ACC112 (cell line): ENCODE data around the gene KIF9.
"Not testable (repeated sequence)": the region's sequence is repeated elsewhere in the genome, so short reads cannot be mapped to it uniquely, and the experiment has no call there.

Experiments
- H2AFZ ChIP-seq: fragments of 200-600 bp; sonication (generic); one replicate; pipeline ENCODE4 v1.6.0; 2017; ENCODE audit warnings: antibody characterized with exemption, low read length; ENCODE audit not compliant: unreplicated experiment
- H3K27ac ChIP-seq: fragments of 200-600 bp; sonication (generic); 2 replicates; pipeline ENCODE4 v1.5.1; 2014; ENCODE audit warnings: low read depth, mild to moderate bottlenecking, antibody characterized with exemption, low read length, moderate library complexity
- H3K27me3 ChIP-seq: fragments of 200-600 bp; sonication (generic); 2 replicates; pipeline ENCODE4 v1.6.1; 2014; ENCODE audit warnings: mild to moderate bottlenecking, antibody characterized with exemption, low read length, moderate library complexity, mixed read lengths; ENCODE audit not compliant: insufficient read depth
- H3K36me3 ChIP-seq: fragments of 200-600 bp; sonication (generic); 2 replicates; pipeline ENCODE4 v1.6.1; 2016; ENCODE audit warnings: mild to moderate bottlenecking, antibody characterized with exemption, low read length, moderate library complexity, mixed read lengths; ENCODE audit not compliant: insufficient read depth
- H3K4me1 ChIP-seq: fragments of 200-600 bp; sonication (generic); one replicate; pipeline ENCODE4 v1.6.1; 2016; ENCODE audit warnings: low read length, mixed read lengths; ENCODE audit not compliant: insufficient read depth, unreplicated experiment, control insufficient read depth
- H3K4me3 ChIP-seq: fragments of 200-600 bp; sonication (generic); 2 replicates; pipeline ENCODE4 v1.5.1; 2014; ENCODE audit warnings: mild to moderate bottlenecking, low read depth, low read length
- H3K79me2 ChIP-seq: fragments of 200-600 bp; sonication (generic); one replicate; pipeline ENCODE4 v1.6.0; 2016; ENCODE audit warnings: low read length; ENCODE audit not compliant: control insufficient read depth, unreplicated experiment, insufficient read depth

Gene KIF9

GRCh38 chr3:47282424-47283192 lies at the start of gene KIF9, which contains the start of gene KLHL18:
KIF9 (minus strand) TSS chr3:47282799; CDS start chr3:47277374, 5,425 bp downstream.
KLHL18 (plus strand) TSS chr3:47282944; CDS start chr3:47282966, 22 bp downstream.
- Histone ChIP-seq H3K27me3 (no peaks in the 10 kb centered on the region), H3K4me3 (peak within 1 kb of the TSS; percentile 87), H3K27ac (peak within 1 kb of the TSS; percentile 97), H2AFZ (peak within 1 kb of the TSS; percentile 79), H3K79me2 (peaks cover 40% of the 10 kb centered on the region), H3K36me3 (no peaks in the 10 kb centered on the region), H3K4me1 (peaks cover 6% of the 10 kb centered on the region)

- no peaks in the 10 kb centered on the region for H3K79me2 ChIP-seq
- no peak overlapping the region for H3K27ac ChIP-seq
- H3K4me1 ChIP-seq: peaks cover 8% of the 10 kb centered on the region
- no peak overlapping the region for H2AFZ ChIP-seq
- H3K4me3 ChIP-seq: no peak overlapping the region
- no peaks in the 10 kb centered on the region for H3K27me3 ChIP-seq
- no peaks in the 10 kb centered on the region; the same call in 1 of the 2 replicates for H3K36me3 ChIP-seq
Measured at GRCh38 chr3:47324278-47324865, 41.8 kb upstream of the KIF9 start.

- no peak overlapping the region for H2AFZ ChIP-seq
- H3K27me3 ChIP-seq: no peaks in the 10 kb centered on the region
- no peak overlapping the region for H3K4me3 ChIP-seq
- no peaks in the 10 kb centered on the region; the same call in 1 of the 2 replicates for H3K36me3 ChIP-seq
- no peaks in the 10 kb centered on the region for H3K79me2 ChIP-seq
- H3K27ac ChIP-seq: no peak overlapping the region
- H3K4me1 ChIP-seq: peaks cover 8% of the 10 kb centered on the region
Measured at GRCh38 chr3:47323431-47324277, 41.1 kb upstream of the KIF9 start.

- Histone ChIP-seq H3K27me3 (no peaks in the 10 kb centered on the region), H3K27ac (no peak overlapping the region), H2AFZ (no peak overlapping the region), H3K79me2 (no peaks in the 10 kb centered on the region), H3K4me3 (no peak overlapping the region), H3K36me3 (no peaks in the 10 kb centered on the region; the same call in 1 of the 2 replicates), H3K4me1 (peaks cover 14% of the 10 kb centered on the region)
Measured at GRCh38 chr3:47319956-47320355, 37.4 kb upstream of the KIF9 start.

GRCh38 chr3:47318916-47319315 lies 36.3 kb upstream of the KIF9 start:
- Histone ChIP-seq H3K4me3 (no peak overlapping the region), H3K36me3 (no peaks in the 10 kb centered on the region; the same call in 1 of the 2 replicates)

GRCh38 chr3:47316151-47316550 lies 33.6 kb upstream of the KIF9 start:
- not testable (repeated sequence) for H3K79me2 ChIP-seq, H3K4me3 ChIP-seq, H2AFZ ChIP-seq, H3K27ac ChIP-seq, H3K27me3 ChIP-seq, H3K36me3 ChIP-seq
- peaks cover 14% of the 10 kb centered on the region for H3K4me1 ChIP-seq

More at GRCh38 chr3:47318916-47319315, 36.3 kb upstream of the KIF9 start:
- Histone ChIP-seq H3K27ac (no peak overlapping the region), H3K79me2 (no peaks in the 10 kb centered on the region), H2AFZ (no peak overlapping the region), H3K4me1 (peaks cover 21% of the 10 kb centered on the region), H3K27me3 (no peaks in the 10 kb centered on the region)

- no peak overlapping the region; the same call in 1 of the 2 replicates for H3K4me3 ChIP-seq
- H2AFZ ChIP-seq: no peak overlapping the region
- H3K79me2 ChIP-seq: no peaks in the 10 kb centered on the region
- no peaks in the 10 kb centered on the region for H3K36me3 ChIP-seq
- H3K27ac ChIP-seq: no peak overlapping the region
- H3K27me3 ChIP-seq: no peaks in the 10 kb centered on the region
- peaks cover 14% of the 10 kb centered on the region for H3K4me1 ChIP-seq
Measured at GRCh38 chr3:47315069-47315647, 32.6 kb upstream of the KIF9 start.

- H3K4me1 ChIP-seq: peaks cover 14% of the 10 kb centered on the region
- no peak overlapping the region for H2AFZ ChIP-seq
- no peaks in the 10 kb centered on the region for H3K79me2 ChIP-seq
- H3K36me3 ChIP-seq: no peaks in the 10 kb centered on the region
- H3K4me3 ChIP-seq: no peak overlapping the region
- no peak overlapping the region for H3K27ac ChIP-seq
- H3K27me3 ChIP-seq: no peaks in the 10 kb centered on the region
Measured at GRCh38 chr3:47314056-47314764, 31.6 kb upstream of the KIF9 start.

GRCh38 chr3:47313341-47314055 lies 30.9 kb upstream of the KIF9 start:
- no peaks in the 10 kb centered on the region for H3K27me3 ChIP-seq
- no peaks in the 10 kb centered on the region for H3K79me2 ChIP-seq
- peaks cover 14% of the 10 kb centered on the region for H3K4me1 ChIP-seq
- no peaks in the 10 kb centered on the region for H3K36me3 ChIP-seq
- no peak overlapping the region for H3K27ac ChIP-seq
- H2AFZ ChIP-seq: no peak overlapping the region
- H3K4me3 ChIP-seq: no peak overlapping the region
